Brain microvascular endothelial cell (primary cell): ENCODE data around the gene NDUFA11.

ENCODE experiments used
- DNase-seq: peaks from one replicate; pipeline ENCODE4 v3.0.0-alpha.2; 2020
- H3K27ac ChIP-seq: fragments of 250-450 bp; sonication (Bioruptor Pico); 2 replicates; pipeline ENCODE4 v1.5.1; 2020; ENCODE audit warnings: mild to moderate bottlenecking, moderate library complexity
- H3K27me3 ChIP-seq: fragments of 250-450 bp; sonication (Bioruptor Pico); replicated peaks from 2 replicates; pipeline ENCODE4 v1.5.1; 2020; ENCODE audit warnings: mild to moderate bottlenecking
- H3K36me3 ChIP-seq: fragments of 250-450 bp; sonication (Bioruptor Pico); replicated peaks from 2 replicates; pipeline ENCODE4 v1.5.1; 2020; ENCODE audit warnings: mild to moderate bottlenecking
- H3K4me3 ChIP-seq: 2 replicates; pipeline ENCODE4 v1.5.1; 2011; ENCODE audit warnings: low read depth, mild to moderate bottlenecking, control low read depth, low read length, moderate library complexity
- CTCF ChIP-seq: IDR thresholded peaks from 2 replicates; pipeline ENCODE4 v1.5.1; 2011; ENCODE audit warnings: low read depth, mild to moderate bottlenecking, moderate library complexity, low read length, control low read depth, inconsistent platforms; ENCODE audit errors: missing control alignments
- in situ Hi-C: cut with HindIII; loops from 2 replicates; pipeline ENCODE4 v1.10.0; 2017; ENCODE audit warnings: low sequenced_read_pairs, low pct_ligation_motif_present

NDUFA11 gene

GRCh38 chr19:5949792-5950305 is 46.3 kb upstream of the NDUFA11 start:
- no peak for DNase-seq
- TF ChIP-seq CTCF: no peak
- H3K27me3 ChIP-seq: no peaks in the 10 kb centered on the region
- in situ Hi-C loops: no loop called here
- no peak overlapping the region for H3K4me3 ChIP-seq
- H3K27ac ChIP-seq: no peak overlapping the region
- peaks cover 4% of the 10 kb centered on the region for H3K36me3 ChIP-seq

- Histone ChIP-seq H3K36me3 (peaks cover 4% of the 10 kb centered on the region), H3K4me3 (no peak overlapping the region), H3K27me3 (no peaks in the 10 kb centered on the region), H3K27ac (no peak overlapping the region)
- no peak for TF ChIP-seq CTCF
- in situ Hi-C loops: no loop called here
- DNase-seq: no peak
Observed at GRCh38 chr19:5948752-5949564, 45.4 kb upstream of the NDUFA11 start.

- Histone ChIP-seq H3K36me3 (peaks cover 4% of the 10 kb centered on the region), H3K4me3 (no peak overlapping the region), H3K27ac (no peak overlapping the region), H3K27me3 (no peaks in the 10 kb centered on the region)
- DNase-seq: peak; percentile 57
- in situ Hi-C loops: no loop called here
- no peak for TF ChIP-seq CTCF
Observed at GRCh38 chr19:5947435-5947834, 43.8 kb upstream of the NDUFA11 start.

GRCh38 chr19:5943623-5944022 is 40.0 kb upstream of the NDUFA11 start:
- no peaks in the 10 kb centered on the region for H3K27me3 ChIP-seq
- in situ Hi-C loops: no loop called here
- H3K36me3 ChIP-seq: peaks cover 9% of the 10 kb centered on the region
- peak; percentile 45 for DNase-seq
- no peak for TF ChIP-seq CTCF
- no peak overlapping the region for H3K27ac ChIP-seq
- no peak overlapping the region for H3K4me3 ChIP-seq

GRCh38 chr19:5943045-5943444 is 39.5 kb upstream of the NDUFA11 start:
- no peak for DNase-seq
- peaks cover 10% of the 10 kb centered on the region for H3K36me3 ChIP-seq
- no peak overlapping the region for H3K27ac ChIP-seq
- TF ChIP-seq CTCF: no peak
- H3K27me3 ChIP-seq: no peaks in the 10 kb centered on the region
- in situ Hi-C loops: no loop called here
- no peak overlapping the region for H3K4me3 ChIP-seq
